Heart right ventricle (tissue), 16 donors: Measurements from ENCODE around the gene DCAF4. TPM values are rescaled to one million over a fixed set of nuclear protein-coding genes. Genes with fewer than 3 reads are reported as not detected.
A peak's percentile ranks its signal among the peaks of the same experiment; 100 is the strongest.

Source experiments
- ATAC-seq, 8 donors: fragments of 200-7000 bp; cut with Tn5 transposase; one replicate each; pipeline ENCODE4 v1.9.1; 2020; ENCODE audit warnings: mild to moderate bottlenecking in 8 of 8, moderate library complexity in 8 of 8, moderate number of reproducible peaks in 1 of 8
- DNase-seq, 2 donors: peaks; one replicate each; pipeline ENCODE4 v3.0.0-alpha.2; 2020
- H3K27ac ChIP-seq, 10 donors: fragments of 200-600 bp; sonication (generic) in 2 of 10; one replicate each; pipeline versions ENCODE4 v1.5.0 to v1.8.0; 2020 to 2022; ENCODE audit warnings: mild to moderate bottlenecking in 3 of 10
- H3K27me3 ChIP-seq, 7 donors: fragments of 200-600 bp; one replicate each; pipeline ENCODE4 v1.8.0; 2021 to 2022; ENCODE audit warnings: mild to moderate bottlenecking in 2 of 7
- H3K36me3 ChIP-seq, 9 donors: fragments of 200-600 bp; sonication (generic) in 1 of 9; one replicate each; pipeline versions ENCODE4 v1.5.0 to v1.8.0; 2020 to 2022; ENCODE audit warnings: mild to moderate bottlenecking in 2 of 9
- H3K4me1 ChIP-seq, 9 donors: fragments of 200-600 bp; sonication (generic) in 1 of 9; one replicate each; pipeline versions ENCODE4 v1.5.0 to v1.8.0; 2020 to 2022; ENCODE audit warnings: mild to moderate bottlenecking in 4 of 9
- H3K4me3 ChIP-seq, 10 donors: fragments of 200-600 bp; sonication (generic) in 2 of 10; one replicate each; pipeline versions ENCODE4 v1.5.0 to v1.8.0; 2020 to 2022; ENCODE audit warnings: mild to moderate bottlenecking in 7 of 10, moderate library complexity in 2 of 10
- H3K9me3 ChIP-seq, 11 donors: fragments of 200-600 bp in 10 of 11; sonication (generic) in 2 of 11; one replicate each; pipeline versions ENCODE4 v1.5.0 to v1.8.0; 2013 to 2022; ENCODE audit warnings: mild to moderate bottlenecking in 2 of 11, control low read depth in 1 of 11, moderate library complexity in 1 of 11
- WGBS, 2 donors: extraction: QIAGEN DNeasy Blood & Tissue Kit; methylation state at CpG; one replicate each; pipeline ENCODE4 v1.1.7; 2013; ENCODE audit warnings: inconsistent platforms in 1 of 2; 5-methylcytosine and 5-hydroxymethylcytosine counted together
- intact Hi-C, 10 donors: fragments of 100-400 bp; cut with DNase I; formaldehyde crosslinking; loops; one replicate each; pipeline versions ENCODE4 v1.11.1 to v1.14.2; 2022
- polyA plus RNA-seq, 2 donors: library from polyadenylated mRNA; stranded (reverse); fragments of 200-250 nt; gene quantifications; one replicate each; pipeline ENCODE4 v1.2.3, GENCODE V29; 2013
- total RNA-seq, 10 donors: library from RNA; stranded (reverse); fragmentation: NEBNext Ultra II Directional in 3 of 10; extraction: Animal tissue kit (Norgen Biotek cat#: 25700) in 3 of 10; gene quantifications; one replicate each; pipeline versions ENCODE4 v1.2.1 to v1.2.4, GENCODE V29; 2021 to 2023
- TF ChIP-seq, protein P1 (sequence below), 9 donors: fragments of 200-600 bp; sonication (generic) in 2 of 9; IDR thresholded peaks; one replicate each; pipeline versions ENCODE4 v1.5.0 to v1.8.0; 2021 to 2022; ENCODE audit warnings: antibody characterized with exemption in 9 of 9, mild to moderate bottlenecking in 5 of 9, moderate library complexity in 1 of 9
- donor health status: Arrhythmogenic right ventricular cardiomyopathy.
- donor health status: ischemic (EF 13 %, LVEDD 7.1; RV severe dilation, severe dysfunction).
- donor health status: healthy with polysubstance abuse.
- donor health status: DM: no; HTN: yes; CAD: no.
- donor health status: DM: no; HTN: no; CAD: no.
- donor health status: ischemic (EF 25% LVEDD 6.9; RV normal size, moderate dysfunction).
- donor health status: ischemic (EF 25% LVEDD 5.7; RV mildly dilated, moderate dysfunction).
- donor health status: healthy.
- donor health status: DM: yes; HTN: yes; CAD: no.
- donor health status: Ischemic cardiomyopathy.
- donor health status: ischemic (EF 35%, LVEDD 5.7; RV mildly dilated, moderate dysfunction).
- donor health status: nonischemic (EF 11% LVEDD 7.7; RV severe dilation, severe dysfunction).
- donor health status: DM: yes; HTN: yes; CAD: no.
- donor health status: PGD.
- donor health status: ischemic (EF 29% LVEDD 5.4; RV normal size, mild dysfunction).
- donor health status: nonischemic (EF 23%, LVEDD 6.1; RV moderate dilation, normal function).

DCAF4 gene
- total and polyA plus RNA-seq, 12 donors: 2.2 to 8.9 (median 6.4) TPM

DNA sequence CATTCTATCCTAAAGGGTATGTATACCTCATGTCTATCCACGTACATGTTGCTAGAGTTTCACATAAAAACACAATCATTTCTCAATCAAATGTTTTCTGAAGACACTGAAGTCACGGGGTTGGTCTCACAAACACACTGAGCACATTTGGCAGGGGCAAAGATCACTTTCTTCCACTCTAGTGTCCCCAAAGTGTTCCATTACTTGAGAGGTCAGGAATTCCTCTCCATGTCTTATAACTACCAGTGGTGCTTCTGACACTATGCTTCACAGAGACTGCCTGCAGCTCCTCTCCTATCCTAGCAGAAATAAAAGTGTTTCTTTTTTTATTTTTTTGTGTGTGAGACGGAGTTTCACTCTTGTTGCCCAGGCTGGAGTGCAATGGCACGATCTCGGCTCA lies 81.6 kb downstream of the DCAF4 start:
- TF ChIP-seq, protein P1, sequence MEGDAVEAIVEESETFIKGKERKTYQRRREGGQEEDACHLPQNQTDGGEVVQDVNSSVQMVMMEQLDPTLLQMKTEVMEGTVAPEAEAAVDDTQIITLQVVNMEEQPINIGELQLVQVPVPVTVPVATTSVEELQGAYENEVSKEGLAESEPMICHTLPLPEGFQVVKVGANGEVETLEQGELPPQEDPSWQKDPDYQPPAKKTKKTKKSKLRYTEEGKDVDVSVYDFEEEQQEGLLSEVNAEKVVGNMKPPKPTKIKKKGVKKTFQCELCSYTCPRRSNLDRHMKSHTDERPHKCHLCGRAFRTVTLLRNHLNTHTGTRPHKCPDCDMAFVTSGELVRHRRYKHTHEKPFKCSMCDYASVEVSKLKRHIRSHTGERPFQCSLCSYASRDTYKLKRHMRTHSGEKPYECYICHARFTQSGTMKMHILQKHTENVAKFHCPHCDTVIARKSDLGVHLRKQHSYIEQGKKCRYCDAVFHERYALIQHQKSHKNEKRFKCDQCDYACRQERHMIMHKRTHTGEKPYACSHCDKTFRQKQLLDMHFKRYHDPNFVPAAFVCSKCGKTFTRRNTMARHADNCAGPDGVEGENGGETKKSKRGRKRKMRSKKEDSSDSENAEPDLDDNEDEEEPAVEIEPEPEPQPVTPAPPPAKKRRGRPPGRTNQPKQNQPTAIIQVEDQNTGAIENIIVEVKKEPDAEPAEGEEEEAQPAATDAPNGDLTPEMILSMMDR (IDR thresholded peaks at IDR 0.05): no peak
- intact Hi-C loops: no loop called here
- Histone ChIP-seq H3K9me3 (no peaks in the 10 kb centered on the region), H3K4me1 (peaks cover 0 to 47% (median 20%) of the 10 kb centered on the region in 9 donors), H3K36me3 (peaks cover 0 to 56% (median 4%) of the 10 kb centered on the region in 9 donors), H3K4me3 (no peak overlapping the region), H3K27me3 (no peaks in the 10 kb centered on the region), H3K27ac (peak overlapping the region in 3 of 10 donors; percentile 7 to 49 (median 35))
- DNase-seq (no peak), ATAC-seq (no peak)
- WGBS, 2 donors: 85 to 88% methylated on average over 5 of the region's 5 CpGs

DNA sequence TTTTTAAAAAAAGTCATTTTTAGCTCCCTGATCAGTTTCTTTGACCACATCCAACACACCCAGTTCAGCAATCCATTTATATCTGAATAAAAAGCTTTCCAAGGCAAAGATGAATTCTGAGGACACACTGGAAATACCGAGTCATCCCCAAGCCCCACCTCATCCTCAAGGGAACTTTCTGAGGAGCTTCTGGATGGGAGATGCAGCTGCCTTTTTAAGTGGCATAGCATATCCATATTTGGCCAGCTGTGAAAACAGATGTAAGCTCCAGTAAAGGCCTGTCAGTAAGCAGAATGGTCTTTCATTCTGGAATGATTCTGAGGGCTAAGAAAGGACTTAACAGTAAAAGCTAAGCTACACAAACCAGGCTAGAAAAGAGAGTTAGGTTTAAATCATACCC lies 82.2 kb downstream of the DCAF4 start:
- Histone ChIP-seq H3K27me3 (no peaks in the 10 kb centered on the region), H3K36me3 (peaks cover 0 to 55% (median 4%) of the 10 kb centered on the region in 9 donors), H3K9me3 (no peaks in the 10 kb centered on the region), H3K4me3 (no peak overlapping the region), H3K4me1 (peaks cover 0 to 41% (median 20%) of the 10 kb centered on the region in 9 donors), H3K27ac (peak overlapping the region in 4 of 10 donors; percentile 7 to 49 (median 26))
- ATAC-seq (peak in 5 of 8 donors; percentile 34 to 76 (median 51)), DNase-seq (peak in 1 of 2 donors; percentile 14)
- intact Hi-C loops: no loop called here
- TF ChIP-seq, protein P1 (IDR thresholded peaks at IDR 0.05): no peak
- 59 to 78% methylated on average over 1 of the region's 1 CpG for WGBS, 2 donors

Other genes starting within 250 kb of the DCAF4 start
- gene DPF3, start 32.4 kb upstream of the DCAF4 start, total RNA-seq: 10 to 100 TPM; 23.2 to 52.3 (median 43.5) TPM
- 10 to 100 TPM in 1 of 2 donors, 1 to 10 TPM in 1; 3.8 to 18.1 TPM for gene DPF3, start 32.4 kb upstream of the DCAF4 start, polyA plus RNA-seq
- 10 to 100 TPM; 10.8 to 19.5 (median 14.5) TPM for gene ZFYVE1, start 100.6 kb downstream of the DCAF4 start, total RNA-seq
- 1 to 10 TPM; 4.9 to 5.2 TPM for gene ZFYVE1, start 100.6 kb downstream of the DCAF4 start, polyA plus RNA-seq
- gene RBM25, start 132.1 kb downstream of the DCAF4 start, total RNA-seq: 10 to 100 TPM; 35.1 to 43.3 (median 39.9) TPM
- 10 to 100 TPM; 13.5 to 51.4 TPM for gene RBM25, start 132.1 kb downstream of the DCAF4 start, polyA plus RNA-seq
- gene PSEN1, start 210.0 kb downstream of the DCAF4 start, total RNA-seq: 10 to 100 TPM; 19.9 to 33.7 (median 24.9) TPM
- gene PSEN1, start 210.0 kb downstream of the DCAF4 start, polyA plus RNA-seq: 10 to 100 TPM; 13.2 to 15.5 TPM